Endothelial cell (in vitro differentiated cells): Measurements from ENCODE around the gene IL26. TPM values are rescaled to one million over a fixed set of nuclear protein-coding genes. Genes with fewer than 3 reads are reported as not detected.

Experiments used
- DNase-seq: peaks from one replicate; pipeline ENCODE4 v3.0.0; 2021; ENCODE audit warnings: low spot score
- H3K27ac Mint-ChIP-seq: one replicate; pipeline ENCODE4 v1.8.0; 2021; ENCODE audit warnings: mixed read lengths, inconsistent platforms; ENCODE audit not compliant: unreplicated experiment
- H3K27me3 Mint-ChIP-seq: one replicate; pipeline ENCODE4 v1.8.0; 2021; ENCODE audit warnings: mild to moderate bottlenecking, moderate library complexity, mixed read lengths, inconsistent platforms; ENCODE audit not compliant: unreplicated experiment
- H3K36me3 Mint-ChIP-seq: one replicate; pipeline ENCODE4 v1.8.0; 2021; ENCODE audit warnings: mild to moderate bottlenecking, low read depth, mixed read lengths, inconsistent platforms; ENCODE audit not compliant: unreplicated experiment
- H3K4me1 Mint-ChIP-seq: one replicate; pipeline ENCODE4 v1.8.0; 2021; ENCODE audit warnings: mild to moderate bottlenecking, mixed read lengths, inconsistent platforms; ENCODE audit not compliant: unreplicated experiment
- H3K4me3 Mint-ChIP-seq: one replicate; pipeline ENCODE4 v1.8.0; 2021; ENCODE audit warnings: mild to moderate bottlenecking, mixed read lengths, inconsistent platforms; ENCODE audit not compliant: unreplicated experiment
- H3K9me3 Mint-ChIP-seq: one replicate; pipeline ENCODE4 v1.8.0; 2021; ENCODE audit warnings: mixed read lengths, inconsistent platforms; ENCODE audit not compliant: unreplicated experiment
- CTCF ChIP-seq: fragments of 200-600 bp; sonication (generic); IDR thresholded peaks from one replicate; pipeline ENCODE4 v1.5.0; 2021; ENCODE audit warnings: antibody characterized with exemption; ENCODE audit not compliant: unreplicated experiment
- total RNA-seq: library from RNA; stranded (reverse); fragmentation: NEBNext Ultra II Directional; extraction: Animal tissue kit (Norgen Biotek cat#: 25700); gene quantifications from one replicate; pipeline ENCODE4 v1.2.1, GENCODE V29; 2021; ENCODE audit not compliant: unreplicated experiment

IL26 gene
- total RNA-seq, 1 donor from 2014 or later = not detected

- no peak overlapping the region for H3K27ac Mint-ChIP-seq
- no peak for TF ChIP-seq CTCF
- no peak for DNase-seq
- H3K36me3 Mint-ChIP-seq = no peaks in the 10 kb centered on the region
- H3K9me3 Mint-ChIP-seq = no peaks in the 10 kb centered on the region
- no peak overlapping the region for H3K4me3 Mint-ChIP-seq
- no peaks in the 10 kb centered on the region for H3K4me1 Mint-ChIP-seq
- no peaks in the 10 kb centered on the region for H3K27me3 Mint-ChIP-seq
These were observed 35.3 kb downstream of the IL26 start for GRCh38 chr12:68190301-68190700.

- no peaks in the 10 kb centered on the region for H3K4me1 Mint-ChIP-seq
- H3K9me3 Mint-ChIP-seq = no peaks in the 10 kb centered on the region
- no peak overlapping the region for H3K4me3 Mint-ChIP-seq
- no peak for TF ChIP-seq CTCF
- no peak for DNase-seq
- no peaks in the 10 kb centered on the region for H3K27me3 Mint-ChIP-seq
- H3K27ac Mint-ChIP-seq = no peak overlapping the region
- H3K36me3 Mint-ChIP-seq = no peaks in the 10 kb centered on the region
These were observed 35.8 kb downstream of the IL26 start for GRCh38 chr12:68189821-68190242.

- no peak for TF ChIP-seq CTCF
- H3K27me3 Mint-ChIP-seq = no peaks in the 10 kb centered on the region
- no peaks in the 10 kb centered on the region for H3K9me3 Mint-ChIP-seq
- no peak overlapping the region for H3K4me3 Mint-ChIP-seq
- no peaks in the 10 kb centered on the region for H3K36me3 Mint-ChIP-seq
- DNase-seq = no peak
- peaks cover 2% of the 10 kb centered on the region for H3K4me1 Mint-ChIP-seq
- no peak overlapping the region for H3K27ac Mint-ChIP-seq
These were observed 40.0 kb downstream of the IL26 start for GRCh38 chr12:68185598-68185997.

- Mint-ChIP-seq H3K4me1 (peaks cover 8% of the 10 kb centered on the region), H3K27me3 (no peaks in the 10 kb centered on the region), H3K9me3 (no peaks in the 10 kb centered on the region), H3K4me3 (no peak overlapping the region), H3K36me3 (no peaks in the 10 kb centered on the region), H3K27ac (no peak overlapping the region)
- no peak for TF ChIP-seq CTCF
- no peak for DNase-seq
These were observed 44.5 kb downstream of the IL26 start for GRCh38 chr12:68180792-68181744.

- Mint-ChIP-seq H3K9me3 (no peaks in the 10 kb centered on the region), H3K27me3 (no peaks in the 10 kb centered on the region), H3K36me3 (no peaks in the 10 kb centered on the region), H3K4me3 (no peak overlapping the region), H3K27ac (no peak overlapping the region), H3K4me1 (peaks cover 15% of the 10 kb centered on the region)
- DNase-seq = no peak
- TF ChIP-seq CTCF = no peak
These were observed 46.7 kb downstream of the IL26 start for GRCh38 chr12:68178774-68179439.
